ENCODE measurements around the gene ANKH.
"Not testable (repeated sequence)": the region's sequence is repeated elsewhere in the genome, so short reads cannot be mapped to it uniquely, and the experiment has no call there.

ANKH gene

DNA sequence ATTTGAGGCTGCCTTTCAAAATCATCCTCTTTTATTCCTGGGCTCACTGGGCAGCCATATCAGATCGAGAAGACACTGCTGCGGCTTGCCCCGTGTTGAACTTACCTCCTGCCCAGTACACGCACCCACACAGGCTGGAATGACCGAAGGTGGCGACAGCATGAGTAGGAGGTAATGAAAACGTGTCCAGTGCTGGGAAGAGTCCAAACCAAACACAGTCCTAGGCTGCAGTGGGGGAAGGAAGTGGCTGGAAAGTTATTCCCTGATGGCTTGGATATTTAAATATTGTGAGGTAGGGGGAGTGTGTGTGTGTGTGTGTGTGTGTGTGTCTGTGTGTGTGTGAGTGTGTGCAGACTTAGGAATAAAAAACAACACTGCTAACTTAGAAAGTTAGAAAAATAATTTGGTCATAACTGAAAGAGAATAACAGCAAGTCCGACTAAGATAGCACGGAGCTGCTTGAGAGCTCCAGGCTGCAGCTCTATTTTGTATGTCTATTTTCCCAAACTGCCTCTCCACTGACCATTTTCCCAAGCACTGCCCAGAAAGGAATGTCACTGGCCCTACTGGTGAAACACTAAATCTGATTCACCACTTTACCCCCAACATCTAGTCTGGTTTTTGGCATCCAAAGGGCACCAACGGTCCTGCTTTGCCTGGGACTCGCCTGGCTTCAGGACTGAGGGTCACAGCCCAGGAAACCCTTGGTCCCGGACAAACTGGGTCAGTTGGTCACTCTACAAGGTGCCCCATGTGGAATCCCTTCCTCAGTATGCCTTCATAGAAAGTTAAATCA, 41.2 kb downstream of the ANKH start:
- no peak for DNase-seq (ENCODE audit: low read depth in 2 of 3, low spot score in 2 of 3)

GRCh38 chr5:14829396-14829795, 42.2 kb downstream of the ANKH start:
- no peak for DNase-seq (ENCODE audit: low read depth in 2 of 3, low spot score in 2 of 3)

GRCh38 chr5:14826714-14827113, 44.9 kb downstream of the ANKH start:
- DNase-seq (ENCODE audit: low read depth in 2 of 3, low spot score in 2 of 3), result no peak

- DNase-seq (ENCODE audit: low read depth in 2 of 3, low spot score in 2 of 3), result no peak
Observed at GRCh38 chr5:14825977-14826376, 45.6 kb downstream of the ANKH start.

DNA sequence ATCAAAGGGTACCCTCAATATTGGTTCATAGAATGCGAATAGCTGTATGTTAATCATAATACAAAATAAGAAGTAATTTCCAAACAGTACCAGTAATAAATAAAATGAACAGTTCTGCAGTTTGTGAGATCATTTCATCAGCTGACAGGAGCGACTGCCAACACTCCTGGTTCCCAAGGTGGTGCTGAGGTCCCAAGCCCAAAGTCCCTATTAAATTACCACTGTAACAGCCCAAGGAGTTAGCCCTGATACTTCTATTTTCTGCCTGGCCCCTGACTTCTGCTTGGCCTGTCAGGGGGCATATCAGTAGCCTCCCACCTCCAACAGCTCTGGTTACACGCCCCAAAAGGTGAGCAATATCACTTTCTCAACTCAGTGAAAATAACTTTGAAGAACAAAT, 47.1 kb downstream of the ANKH start:
- DNase-seq (ENCODE audit: low read depth in 2 of 3, low spot score in 2 of 3), result no peak

DNA sequence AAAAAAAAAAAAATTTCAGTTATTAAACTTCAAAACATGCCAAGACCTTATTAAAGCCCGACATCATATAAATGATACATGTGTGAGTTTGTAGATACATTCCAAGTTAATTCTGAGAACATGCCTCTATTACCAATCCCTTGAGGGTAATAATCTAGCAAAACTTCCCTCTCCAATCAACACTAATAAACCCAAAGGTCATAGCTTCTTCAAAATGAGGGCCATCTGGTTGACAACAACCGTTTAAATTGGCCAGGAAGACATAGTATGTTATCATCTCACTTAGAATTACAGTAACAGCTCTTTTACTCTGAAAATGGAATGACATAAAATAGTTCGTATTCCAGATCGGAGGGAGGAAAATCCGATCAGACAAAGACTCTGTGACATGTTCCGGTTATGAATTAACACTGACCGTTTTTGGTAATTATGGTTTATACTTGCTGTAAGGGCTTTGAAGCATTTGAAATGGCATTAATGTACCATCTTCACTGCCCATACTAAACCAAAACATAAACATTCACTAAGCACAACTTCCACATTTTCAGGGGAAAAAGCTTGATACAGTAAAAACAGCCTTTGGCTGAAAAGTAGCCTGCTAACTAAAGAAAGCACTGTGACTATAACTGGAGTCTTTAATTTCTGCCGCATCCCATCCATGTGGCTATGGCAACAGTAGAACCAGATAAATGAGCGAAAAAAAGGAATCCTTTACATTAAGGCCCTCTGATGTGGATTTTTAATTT, 50.3 kb downstream of the ANKH start:
- no peak for DNase-seq (ENCODE audit: low read depth in 2 of 3, low spot score in 2 of 3)

- no peak for DNase-seq (ENCODE audit: low read depth in 2 of 3, low spot score in 2 of 3)
Observed at GRCh38 chr5:14818931-14819790, 52.4 kb downstream of the ANKH start.

GRCh38 chr5:14817762-14818136, 53.8 kb downstream of the ANKH start:
- not testable (repeated sequence) for DNase-seq (ENCODE audit: low read depth in 2 of 3, low spot score in 2 of 3)

DNA sequence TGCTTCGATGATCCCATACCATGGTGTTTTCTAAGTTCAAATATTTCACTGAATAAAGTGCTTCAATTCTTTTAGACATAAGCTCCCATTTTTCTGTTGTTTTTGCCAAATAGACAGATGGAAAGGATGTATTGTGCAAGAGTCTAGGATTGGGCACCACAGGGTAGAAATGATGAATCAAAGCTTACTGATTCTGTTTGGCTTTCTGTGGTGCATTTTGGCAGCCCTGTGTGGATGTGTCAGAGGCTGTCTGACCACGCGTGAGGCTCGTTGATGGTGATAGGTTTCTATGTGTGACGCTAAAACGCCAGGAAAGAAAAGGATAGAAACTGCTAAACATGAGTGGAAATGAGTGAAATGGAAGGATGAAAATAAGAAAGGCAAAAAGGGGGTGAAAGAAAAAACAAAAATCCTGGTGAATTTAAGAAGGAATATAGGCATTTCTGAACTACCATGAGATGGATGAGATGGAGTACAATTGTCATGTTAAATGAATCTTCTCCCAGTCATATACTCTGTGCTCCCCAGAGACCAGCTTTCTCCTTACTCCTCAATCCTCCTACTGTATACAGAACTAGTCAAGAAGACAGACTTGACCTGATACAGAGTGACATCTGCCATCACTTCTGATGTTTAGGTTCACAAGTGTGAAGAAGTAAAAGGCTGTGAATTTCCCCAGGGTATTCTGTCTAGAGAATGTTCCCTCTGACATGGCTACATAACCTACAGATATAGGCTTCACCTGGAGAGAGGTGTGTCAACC, 54.4 kb downstream of the ANKH start:
- peak in 1 of 3 experiments; percentile 25 for DNase-seq (ENCODE audit: low read depth in 2 of 3, low spot score in 2 of 3)

- no peak for DNase-seq (ENCODE audit: low read depth in 2 of 3, low spot score in 2 of 3)
Observed at GRCh38 chr5:14816374-14816998, 55.1 kb downstream of the ANKH start.

- DNase-seq (ENCODE audit: low read depth in 2 of 3, low spot score in 2 of 3), result no peak
Observed at GRCh38 chr5:14813747-14814146, 57.8 kb downstream of the ANKH start.

DNA sequence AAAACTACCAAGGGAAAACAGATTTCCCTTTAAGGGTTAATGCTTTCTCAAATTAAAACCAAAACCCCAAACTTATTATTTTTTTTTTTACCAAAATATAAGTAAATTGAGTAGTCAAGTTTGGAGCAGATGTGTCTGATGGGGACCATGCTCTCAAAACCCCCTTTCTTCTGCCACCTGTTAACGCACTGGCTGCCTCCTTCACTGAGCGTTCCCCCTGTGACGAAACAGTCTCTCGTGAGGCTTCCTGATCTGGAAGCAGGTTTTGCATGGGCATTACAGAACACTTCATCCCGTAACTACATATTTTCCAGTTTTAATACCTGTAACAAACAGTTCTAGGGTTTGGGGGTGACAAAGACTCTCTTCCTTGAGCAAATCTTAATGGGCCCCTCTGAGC, 59.4 kb downstream of the ANKH start:
- DNase-seq (ENCODE audit: low read depth in 2 of 3, low spot score in 2 of 3), result no peak

DNA sequence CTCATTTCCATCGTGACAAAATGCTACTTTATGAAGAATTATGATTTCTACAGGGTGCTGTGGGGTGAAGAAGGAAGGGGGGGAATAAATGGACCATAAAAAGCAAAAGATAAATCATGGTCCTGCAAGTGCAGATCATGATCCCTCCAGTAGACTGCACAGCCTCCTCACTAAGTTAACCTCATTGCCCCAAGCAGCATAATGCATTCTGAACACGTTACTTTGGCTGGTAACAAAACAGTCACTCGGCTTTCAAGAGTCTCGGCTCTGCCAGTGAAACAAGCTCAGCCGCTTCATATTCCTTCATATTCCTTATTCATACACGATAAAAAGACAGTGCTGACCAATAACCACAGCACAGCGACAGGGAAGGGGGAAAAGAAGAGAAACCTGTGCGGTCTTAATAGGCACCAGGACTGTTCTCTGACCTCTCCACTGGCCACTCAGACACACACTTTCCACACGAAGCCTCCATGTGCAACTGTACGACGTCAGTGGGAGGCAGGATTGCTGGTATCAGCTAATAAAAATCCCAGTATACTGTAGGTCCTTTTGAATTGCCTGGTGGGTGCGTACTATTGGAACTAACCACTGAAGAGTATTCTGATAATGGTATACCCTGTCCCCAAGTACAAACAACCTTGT, 60.5 kb downstream of the ANKH start:
- no peak for DNase-seq (ENCODE audit: low read depth in 2 of 3, low spot score in 2 of 3)

DNA sequence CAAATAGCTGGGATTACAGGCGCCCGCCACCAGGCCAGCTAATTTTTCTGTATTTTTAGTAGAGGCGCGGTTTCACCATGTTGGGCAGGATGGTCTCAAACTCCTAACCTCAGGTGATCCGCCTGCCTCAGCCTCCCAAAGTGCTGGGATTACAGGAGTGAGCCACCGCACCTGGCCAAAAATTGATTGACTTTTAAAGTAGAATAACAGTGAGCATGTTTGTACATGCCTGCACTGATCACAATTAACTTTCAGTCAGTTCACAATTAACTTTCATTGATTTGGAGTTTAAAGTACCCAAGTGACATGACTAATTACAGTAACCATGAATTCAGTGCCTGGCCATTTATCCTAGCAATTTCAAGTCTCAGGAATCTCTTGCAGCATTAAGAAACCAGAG, 61.3 kb downstream of the ANKH start:
- no peak for DNase-seq (ENCODE audit: low read depth in 2 of 3, low spot score in 2 of 3)

GRCh38 chr5:14809369-14810155, 62.0 kb downstream of the ANKH start:
- peak in 2 of 3 experiments; percentile 50 to 54 for DNase-seq (ENCODE audit: low read depth in 2 of 3, low spot score in 2 of 3)

- no peak for DNase-seq (ENCODE audit: low read depth in 2 of 3, low spot score in 2 of 3)
Observed at GRCh38 chr5:14807471-14807870, 64.1 kb downstream of the ANKH start.

DNA sequence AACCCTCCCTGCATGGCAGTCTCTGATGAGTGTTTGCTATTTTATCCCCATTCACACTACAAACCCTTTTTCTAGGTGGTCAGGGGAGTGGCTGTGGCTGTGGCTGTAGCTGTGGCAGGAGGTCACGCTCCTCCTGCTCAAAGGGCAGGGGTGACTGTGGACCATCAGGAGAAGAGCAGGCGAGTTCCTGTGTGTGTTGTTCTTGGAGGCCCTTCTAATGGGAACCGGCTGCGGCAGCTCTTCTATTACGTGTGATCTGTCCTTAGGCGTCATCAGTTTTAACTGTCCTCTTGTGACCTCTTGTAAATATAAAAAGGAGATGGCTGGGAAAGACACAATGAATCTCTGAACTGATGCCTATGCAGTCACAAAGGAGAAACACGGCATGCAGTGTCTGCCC, 65.1 kb downstream of the ANKH start:
- no peak for DNase-seq (ENCODE audit: low read depth in 2 of 3, low spot score in 2 of 3)

DNA sequence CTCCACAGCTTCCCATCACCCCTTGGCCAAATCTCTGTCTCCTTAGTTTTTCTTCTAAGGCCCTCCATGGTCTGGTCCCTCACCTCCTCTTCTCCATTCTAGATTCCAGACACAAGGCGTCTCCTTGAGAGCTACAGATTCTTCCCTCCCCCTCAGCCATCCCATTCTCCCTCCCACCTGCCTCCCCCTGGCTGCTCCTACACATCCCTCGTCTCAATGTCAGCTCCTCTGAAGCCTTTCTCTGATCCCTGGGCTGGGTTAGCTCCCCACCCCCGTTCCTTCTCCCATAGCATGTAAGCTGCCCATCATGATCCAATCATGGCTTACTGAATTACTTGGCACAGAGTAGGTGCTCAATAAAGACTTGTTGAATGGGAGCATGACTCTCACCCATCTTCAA, 69.0 kb downstream of the ANKH start:
- no peak for DNase-seq (ENCODE audit: low read depth in 2 of 3, low spot score in 2 of 3)

DNA sequence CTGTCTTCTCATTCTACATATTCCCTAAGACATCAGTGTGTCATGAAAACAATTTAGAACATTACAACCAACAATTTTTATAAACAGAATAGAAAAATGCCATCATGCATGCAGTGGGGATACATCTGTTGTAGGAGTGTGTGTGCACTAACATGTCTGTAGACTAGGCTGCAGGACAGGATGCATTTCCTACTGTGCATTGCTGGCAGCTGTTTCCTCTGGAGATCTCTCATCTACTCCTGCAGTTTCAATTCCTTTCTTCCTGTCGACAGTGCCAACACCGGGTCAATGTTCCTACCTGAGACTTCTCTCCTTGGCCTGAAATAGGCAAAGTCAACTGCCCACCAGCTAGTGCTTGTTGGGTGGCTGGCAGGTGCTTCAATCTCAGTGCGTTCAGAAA, 69.8 kb downstream of the ANKH start:
- no peak for DNase-seq (ENCODE audit: low read depth in 2 of 3, low spot score in 2 of 3)
